AG04450 (cell line): ENCODE measurements around the gene EXTL1. TPM values are rescaled to one million over a fixed set of nuclear protein-coding genes. Genes with fewer than 3 reads are reported as not detected.

Experiments used
- CTCF ChIA-PET: fragments of 300-600, 350-600 bp; formaldehyde crosslinking; extraction: SDS; loops from one replicate; lab custom pipeline; 2022; ENCODE audit warnings: antibody characterized with exemption, inconsistent platforms; lab: Charles Lee
- POLR2A ChIA-PET: fragments of 350-600 bp; formaldehyde crosslinking; extraction: SDS; loops from one replicate; lab custom pipeline; 2021; ENCODE audit warnings: antibody characterized with exemption, inconsistent platforms; lab: Yijun Ruan, JAX
- DNase-seq: peaks from one replicate; pipeline ENCODE4 v3.0.0-alpha.2; 2011; ENCODE audit warnings: low read depth, low spot score
- H3K27ac ChIP-seq: one replicate; pipeline ENCODE4 v1.5.1; 2012; ENCODE audit warnings: low read depth, low read length, control low read depth
- H3K27me3 ChIP-seq: one replicate; pipeline ENCODE4 v1.6.0; 2012; ENCODE audit warnings: low read length; ENCODE audit not compliant: control insufficient read depth, insufficient read depth
- H3K4me3 ChIP-seq: 2 replicates; pipeline ENCODE4 v1.5.1; 2011; ENCODE audit warnings: mild to moderate bottlenecking, low read depth, low read length, control low read depth
- H3K9me3 ChIP-seq: 2 replicates; pipeline ENCODE4 v1.5.1; 2012; ENCODE audit warnings: low read length; ENCODE audit not compliant: control insufficient read depth, insufficient read depth
- polyA plus RNA-seq: library from polyadenylated mRNA; depleted of rRNA; stranded (reverse); fragments of >200 nt; gene quantifications from 2 replicates; pipeline ENCODE4 v1.2.3, GENCODE V29; 2011
- TF ChIP-seq, protein P1 (sequence below): IDR thresholded peaks from 2 replicates; pipeline ENCODE4 v1.5.1; 2011; ENCODE audit warnings: low read depth, low read length, control low read depth, inconsistent platforms

The EXTL1 gene
- polyA plus RNA-seq, 1 experiment, result 1.3 TPM

DNA sequence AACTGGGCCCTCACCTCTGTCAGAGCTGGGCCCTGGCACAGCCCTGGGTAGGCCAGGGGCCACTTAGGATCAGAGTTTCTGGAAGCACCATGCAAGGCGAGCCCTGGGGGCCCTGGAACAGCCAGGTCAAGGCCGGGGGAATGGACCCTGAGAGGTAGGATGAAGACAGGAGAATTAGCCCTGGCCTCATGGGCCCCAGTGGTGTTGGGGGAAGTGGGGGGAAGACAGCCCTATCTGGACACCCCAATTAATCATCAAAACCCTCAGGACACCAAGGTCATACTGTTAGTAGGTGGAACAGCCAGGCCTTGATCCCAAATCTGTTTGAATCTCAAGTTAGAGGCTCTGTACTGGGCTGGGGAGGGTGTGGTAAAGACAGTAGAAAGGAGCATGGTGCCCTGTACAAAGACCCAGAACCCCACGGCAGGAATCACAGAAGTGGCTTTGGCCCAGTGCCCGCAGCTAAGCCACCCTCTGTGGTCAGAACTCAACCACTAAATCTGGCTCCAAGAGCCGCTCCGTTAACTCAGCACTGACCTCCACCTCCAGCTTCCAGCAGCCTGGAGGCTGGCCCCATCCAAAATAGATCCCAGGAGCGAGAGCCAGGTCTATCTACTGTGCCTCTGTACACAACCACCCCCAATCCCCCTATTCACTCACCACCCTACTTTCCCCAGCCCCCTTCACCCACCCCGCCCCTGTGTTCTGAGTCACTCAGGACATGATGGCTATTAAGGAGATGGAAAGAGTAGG, 59.9 kb downstream of the EXTL1 start:
- POLR2A ChIA-PET, result no interaction called here
- TF ChIP-seq, protein P1, sequence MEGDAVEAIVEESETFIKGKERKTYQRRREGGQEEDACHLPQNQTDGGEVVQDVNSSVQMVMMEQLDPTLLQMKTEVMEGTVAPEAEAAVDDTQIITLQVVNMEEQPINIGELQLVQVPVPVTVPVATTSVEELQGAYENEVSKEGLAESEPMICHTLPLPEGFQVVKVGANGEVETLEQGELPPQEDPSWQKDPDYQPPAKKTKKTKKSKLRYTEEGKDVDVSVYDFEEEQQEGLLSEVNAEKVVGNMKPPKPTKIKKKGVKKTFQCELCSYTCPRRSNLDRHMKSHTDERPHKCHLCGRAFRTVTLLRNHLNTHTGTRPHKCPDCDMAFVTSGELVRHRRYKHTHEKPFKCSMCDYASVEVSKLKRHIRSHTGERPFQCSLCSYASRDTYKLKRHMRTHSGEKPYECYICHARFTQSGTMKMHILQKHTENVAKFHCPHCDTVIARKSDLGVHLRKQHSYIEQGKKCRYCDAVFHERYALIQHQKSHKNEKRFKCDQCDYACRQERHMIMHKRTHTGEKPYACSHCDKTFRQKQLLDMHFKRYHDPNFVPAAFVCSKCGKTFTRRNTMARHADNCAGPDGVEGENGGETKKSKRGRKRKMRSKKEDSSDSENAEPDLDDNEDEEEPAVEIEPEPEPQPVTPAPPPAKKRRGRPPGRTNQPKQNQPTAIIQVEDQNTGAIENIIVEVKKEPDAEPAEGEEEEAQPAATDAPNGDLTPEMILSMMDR, result no peak
- no peak for DNase-seq
- CTCF ChIA-PET, result no interaction called here
- Histone ChIP-seq H3K9me3 (no peaks in the 10 kb centered on the region), H3K27me3 (peaks cover 33% of the 10 kb centered on the region), H3K4me3 (no peak overlapping the region), H3K27ac (no peak overlapping the region)

DNA sequence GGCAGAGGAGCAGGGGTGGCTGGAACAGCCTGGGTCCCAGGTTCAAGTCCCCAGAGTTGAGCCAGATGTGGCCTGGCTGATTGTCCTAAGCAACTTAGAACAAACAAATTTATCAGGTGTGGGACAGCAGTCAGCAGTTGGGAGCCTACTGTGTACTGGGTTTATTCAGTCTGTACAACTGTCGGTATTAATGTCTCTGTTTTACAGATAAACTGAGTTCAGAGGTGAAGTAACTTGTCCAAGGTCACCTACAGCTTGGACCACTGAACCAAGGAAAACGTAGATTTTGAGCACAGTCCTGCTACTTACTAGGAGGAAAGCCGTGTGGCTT, 60.4 kb downstream of the EXTL1 start:
- ChIA-PET CTCF (no interaction called here), POLR2A (no interaction called here)
- no peaks in the 10 kb centered on the region for H3K9me3 ChIP-seq
- TF ChIP-seq, protein P1, result no peak
- H3K27me3 ChIP-seq, result peaks cover 33% of the 10 kb centered on the region
- no peak overlapping the region for H3K4me3 ChIP-seq
- no peak overlapping the region for H3K27ac ChIP-seq
- DNase-seq, result no peak

DNA sequence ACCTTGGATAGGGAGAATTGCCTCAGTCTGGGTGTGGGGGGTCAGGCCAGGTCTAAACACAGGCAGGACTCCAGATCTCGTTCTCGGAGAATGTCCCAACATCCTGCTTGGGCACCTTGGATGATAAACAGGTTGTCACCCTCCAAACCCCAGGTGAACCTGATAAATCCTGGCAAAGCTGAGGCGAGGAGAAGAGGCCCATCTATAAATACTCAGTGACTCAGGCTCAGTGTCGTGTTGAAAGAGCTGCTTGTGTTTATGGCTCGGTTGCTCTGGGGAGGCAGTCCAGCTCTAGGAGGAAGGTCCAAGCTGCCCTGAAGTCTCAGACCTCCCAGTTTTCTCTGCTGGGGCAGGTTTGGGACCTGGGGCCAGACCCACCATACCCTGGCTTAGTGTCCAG, 61.6 kb downstream of the EXTL1 start:
- DNase-seq, result no peak
- ChIA-PET CTCF (interaction anchor here (1.5 kb wide), 1 partner anchor 62 kb away, joined by 4 read pairs; no protein-coding TSS in a partner anchor), POLR2A (no interaction called here)
- Histone ChIP-seq H3K9me3 (no peaks in the 10 kb centered on the region), H3K4me3 (no peak overlapping the region), H3K27me3 (peaks cover 30% of the 10 kb centered on the region), H3K27ac (no peak overlapping the region)
- TF ChIP-seq, protein P1, result no peak

DNA sequence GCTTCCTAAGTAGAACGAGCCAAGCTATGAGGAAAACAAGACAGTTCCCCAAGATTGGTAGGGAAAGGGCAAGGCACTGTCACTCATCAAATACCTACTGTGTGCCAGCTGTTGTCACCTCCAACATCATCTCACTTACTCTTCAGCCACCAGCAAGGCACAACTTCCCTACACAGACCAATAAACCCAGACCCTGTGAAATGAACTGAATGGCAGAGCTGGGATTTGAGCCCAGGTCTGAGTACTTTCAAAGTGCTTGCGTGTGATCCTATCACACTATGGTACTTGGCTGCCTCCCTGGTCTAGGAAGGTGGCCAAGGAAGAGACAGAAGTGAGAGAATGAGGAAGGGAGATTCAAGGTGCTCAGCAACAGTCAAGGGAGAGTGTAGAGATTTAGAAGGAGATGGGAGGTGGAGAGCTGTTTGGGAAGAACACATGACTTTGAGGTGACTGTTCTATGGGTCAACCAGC, 62.6 kb downstream of the EXTL1 start:
- H3K4me3 ChIP-seq, result no peak overlapping the region
- H3K27ac ChIP-seq, result no peak overlapping the region
- ChIA-PET CTCF (interaction anchor here (0.6 to 1.5 kb wide), 2 partner anchors 32 to 61 kb away, joined by 3 to 4 read pairs; no protein-coding TSS in a partner anchor), POLR2A (no interaction called here)
- H3K27me3 ChIP-seq, result peaks cover 28% of the 10 kb centered on the region
- TF ChIP-seq, protein P1, result no peak
- no peak for DNase-seq
- H3K9me3 ChIP-seq, result no peaks in the 10 kb centered on the region

DNA sequence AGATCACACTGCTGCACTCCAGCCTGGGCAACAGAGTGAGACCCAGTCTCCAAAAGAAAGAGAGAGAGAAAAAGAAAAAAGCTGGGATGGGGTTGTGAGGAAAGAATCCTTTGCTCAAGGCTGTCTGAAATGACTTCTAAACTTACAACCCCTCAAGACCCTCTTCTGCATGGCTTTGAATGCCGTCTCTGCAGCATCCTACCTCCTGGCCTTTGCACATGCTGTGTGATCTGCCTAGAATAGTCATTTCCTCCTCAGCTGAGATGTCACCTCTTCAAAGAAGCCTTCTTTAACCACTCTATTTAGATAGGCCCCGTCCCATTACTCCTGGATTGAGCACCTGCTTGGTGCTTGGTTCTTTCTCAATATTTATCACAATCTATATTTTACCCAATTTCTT, 63.3 kb downstream of the EXTL1 start:
- CTCF ChIA-PET, result interaction anchor here (1.0 to 1.4 kb wide), 3 partner anchors 85 to 332 kb away, joined by 3 to 4 read pairs (median 3); partner anchors contain the start of gene ZNF593
- no peak for DNase-seq
- POLR2A ChIA-PET, result interaction anchor here (0.6 kb wide), 1 partner anchor 179 kb away, joined by 3 read pairs; the partner anchor contains the start of gene STMN1
- TF ChIP-seq, protein P1, result no peak
- Histone ChIP-seq H3K27me3 (peaks cover 24% of the 10 kb centered on the region), H3K4me3 (no peak overlapping the region), H3K27ac (no peak overlapping the region), H3K9me3 (no peaks in the 10 kb centered on the region)
